Brain microvascular endothelial cell (primary cell): ENCODE data around the gene ABLIM1.

Source experiments
- DNase-seq: peaks from one replicate; pipeline ENCODE4 v3.0.0-alpha.2; 2020
- H3K27ac ChIP-seq: fragments of 250-450 bp; sonication (Bioruptor Pico); 2 replicates; pipeline ENCODE4 v1.5.1; 2020; ENCODE audit warnings: mild to moderate bottlenecking, moderate library complexity
- H3K27me3 ChIP-seq: fragments of 250-450 bp; sonication (Bioruptor Pico); replicated peaks from 2 replicates; pipeline ENCODE4 v1.5.1; 2020; ENCODE audit warnings: mild to moderate bottlenecking
- H3K36me3 ChIP-seq: fragments of 250-450 bp; sonication (Bioruptor Pico); replicated peaks from 2 replicates; pipeline ENCODE4 v1.5.1; 2020; ENCODE audit warnings: mild to moderate bottlenecking
- H3K4me3 ChIP-seq: 2 replicates; pipeline ENCODE4 v1.5.1; 2011; ENCODE audit warnings: low read depth, mild to moderate bottlenecking, control low read depth, low read length, moderate library complexity
- in situ Hi-C: cut with HindIII; loops from 2 replicates; pipeline ENCODE4 v1.10.0; 2017; ENCODE audit warnings: low sequenced_read_pairs, low pct_ligation_motif_present
- TF ChIP-seq, protein P1 (sequence below): IDR thresholded peaks from 2 replicates; pipeline ENCODE4 v1.5.1; 2011; ENCODE audit warnings: low read depth, mild to moderate bottlenecking, moderate library complexity, low read length, control low read depth, inconsistent platforms; ENCODE audit errors: missing control alignments

ABLIM1 gene

DNA sequence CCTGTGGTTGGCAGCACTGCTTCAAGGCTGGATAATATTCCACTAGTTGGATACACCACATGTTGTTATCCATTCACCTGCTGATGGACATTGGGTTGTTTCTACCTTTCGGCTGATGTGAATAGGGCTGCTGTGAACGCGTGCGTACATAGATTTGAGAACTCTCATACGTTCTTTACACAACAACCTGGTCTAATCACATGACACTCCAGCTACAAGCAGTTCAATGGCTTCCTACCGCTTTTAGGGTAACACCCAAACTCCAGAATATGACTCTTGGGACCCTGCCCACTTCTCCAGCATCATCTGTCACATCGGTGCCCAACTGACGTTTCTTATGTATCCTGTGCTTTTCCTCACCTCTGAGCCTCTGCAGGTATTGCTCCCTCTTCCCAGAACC, 114.6 kb downstream of the ABLIM1 start:
- TF ChIP-seq, protein P1, sequence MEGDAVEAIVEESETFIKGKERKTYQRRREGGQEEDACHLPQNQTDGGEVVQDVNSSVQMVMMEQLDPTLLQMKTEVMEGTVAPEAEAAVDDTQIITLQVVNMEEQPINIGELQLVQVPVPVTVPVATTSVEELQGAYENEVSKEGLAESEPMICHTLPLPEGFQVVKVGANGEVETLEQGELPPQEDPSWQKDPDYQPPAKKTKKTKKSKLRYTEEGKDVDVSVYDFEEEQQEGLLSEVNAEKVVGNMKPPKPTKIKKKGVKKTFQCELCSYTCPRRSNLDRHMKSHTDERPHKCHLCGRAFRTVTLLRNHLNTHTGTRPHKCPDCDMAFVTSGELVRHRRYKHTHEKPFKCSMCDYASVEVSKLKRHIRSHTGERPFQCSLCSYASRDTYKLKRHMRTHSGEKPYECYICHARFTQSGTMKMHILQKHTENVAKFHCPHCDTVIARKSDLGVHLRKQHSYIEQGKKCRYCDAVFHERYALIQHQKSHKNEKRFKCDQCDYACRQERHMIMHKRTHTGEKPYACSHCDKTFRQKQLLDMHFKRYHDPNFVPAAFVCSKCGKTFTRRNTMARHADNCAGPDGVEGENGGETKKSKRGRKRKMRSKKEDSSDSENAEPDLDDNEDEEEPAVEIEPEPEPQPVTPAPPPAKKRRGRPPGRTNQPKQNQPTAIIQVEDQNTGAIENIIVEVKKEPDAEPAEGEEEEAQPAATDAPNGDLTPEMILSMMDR, result no peak
- H3K36me3 ChIP-seq, result no peaks in the 10 kb centered on the region
- no peak for DNase-seq
- H3K27ac ChIP-seq, result no peak overlapping the region
- in situ Hi-C loops, result no loop called here
- H3K27me3 ChIP-seq, result no peaks in the 10 kb centered on the region
- no peak overlapping the region for H3K4me3 ChIP-seq

DNA sequence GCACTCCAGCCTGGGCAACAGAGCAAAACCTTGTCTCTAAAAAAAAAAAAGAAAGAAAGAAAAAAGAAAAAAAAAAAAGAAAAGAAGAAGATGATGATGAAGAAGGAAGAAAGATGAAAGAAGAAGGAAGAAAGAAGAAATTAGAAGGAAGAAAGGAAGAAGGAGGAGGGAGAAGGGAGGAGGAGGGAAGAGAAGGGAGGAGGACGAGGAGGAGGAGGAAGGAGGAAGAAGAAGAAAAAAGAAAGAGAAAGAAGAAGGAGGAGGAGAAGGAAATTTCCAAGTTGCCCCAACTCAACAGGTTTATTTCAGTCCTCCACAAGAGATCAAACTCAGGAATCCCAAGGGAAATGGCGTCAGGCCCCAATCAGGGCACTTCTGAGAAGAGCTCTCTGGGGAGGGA, 115.7 kb downstream of the ABLIM1 start:
- in situ Hi-C loops, result no loop called here
- H3K27me3 ChIP-seq, result no peaks in the 10 kb centered on the region
- no peak overlapping the region for H3K4me3 ChIP-seq
- no peaks in the 10 kb centered on the region for H3K36me3 ChIP-seq
- DNase-seq, result no peak
- TF ChIP-seq, protein P1, result no peak
- no peak overlapping the region for H3K27ac ChIP-seq

DNA sequence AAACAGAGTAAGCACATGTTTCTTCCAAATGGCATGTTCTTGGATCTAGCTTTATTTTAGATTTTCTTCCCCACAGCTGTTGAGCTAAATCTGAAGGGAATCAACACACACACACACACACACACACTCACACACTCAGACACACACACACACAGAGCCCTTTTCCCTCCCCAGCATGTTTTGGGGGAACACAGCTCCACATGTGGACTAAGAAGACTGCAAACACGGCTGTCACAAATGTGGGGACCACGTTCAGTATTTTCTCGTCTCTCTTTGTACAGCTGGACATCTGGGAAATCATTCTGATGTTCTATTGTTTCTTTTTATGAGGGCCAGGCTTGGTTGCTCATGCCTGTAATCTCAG, 116.3 kb downstream of the ABLIM1 start:
- TF ChIP-seq, protein P1, result no peak
- H3K27ac ChIP-seq, result peak overlapping the region; percentile 15
- no peak overlapping the region for H3K4me3 ChIP-seq
- DNase-seq, result no peak
- in situ Hi-C loops, result no loop called here
- no peaks in the 10 kb centered on the region for H3K27me3 ChIP-seq
- no peaks in the 10 kb centered on the region for H3K36me3 ChIP-seq

DNA sequence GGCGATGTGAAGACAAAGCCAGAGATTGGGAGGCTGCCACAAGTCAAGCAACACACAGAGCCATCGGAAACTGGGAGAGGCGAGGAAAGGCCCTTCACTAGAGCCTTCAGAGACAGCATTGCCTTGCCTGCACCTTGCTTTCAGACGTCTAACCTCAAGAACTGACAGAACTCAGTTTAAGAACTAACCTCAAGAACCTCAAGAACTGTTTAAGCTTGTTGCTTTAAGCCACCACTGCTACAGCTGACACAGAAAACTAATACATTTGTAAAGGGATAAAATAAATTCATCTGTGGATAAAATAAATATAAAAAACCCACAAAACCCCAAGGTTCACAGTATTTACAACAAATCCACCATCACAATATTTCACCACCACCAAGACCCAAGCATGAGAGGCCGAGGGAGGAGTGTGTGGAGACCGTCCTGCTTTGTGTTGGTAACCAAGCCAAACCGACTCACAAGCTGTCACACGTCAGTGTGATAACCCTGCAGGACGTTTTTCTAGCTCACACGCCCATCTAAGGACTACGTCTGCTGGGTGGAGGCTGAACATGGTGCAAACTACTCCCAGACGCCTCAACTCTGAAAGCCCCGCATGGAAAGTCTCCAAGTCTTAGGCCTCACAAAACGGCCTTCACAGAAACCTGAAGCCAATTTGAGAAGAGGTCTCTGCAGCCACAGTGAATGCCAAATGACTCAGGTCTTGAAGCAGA, 116.8 kb downstream of the ABLIM1 start:
- H3K27me3 ChIP-seq, result no peaks in the 10 kb centered on the region
- in situ Hi-C loops, result no loop called here
- no peaks in the 10 kb centered on the region for H3K36me3 ChIP-seq
- H3K4me3 ChIP-seq, result no peak overlapping the region
- TF ChIP-seq, protein P1, result no peak
- peak overlapping the region; percentile 15 for H3K27ac ChIP-seq
- peak; percentile 84 for DNase-seq

DNA sequence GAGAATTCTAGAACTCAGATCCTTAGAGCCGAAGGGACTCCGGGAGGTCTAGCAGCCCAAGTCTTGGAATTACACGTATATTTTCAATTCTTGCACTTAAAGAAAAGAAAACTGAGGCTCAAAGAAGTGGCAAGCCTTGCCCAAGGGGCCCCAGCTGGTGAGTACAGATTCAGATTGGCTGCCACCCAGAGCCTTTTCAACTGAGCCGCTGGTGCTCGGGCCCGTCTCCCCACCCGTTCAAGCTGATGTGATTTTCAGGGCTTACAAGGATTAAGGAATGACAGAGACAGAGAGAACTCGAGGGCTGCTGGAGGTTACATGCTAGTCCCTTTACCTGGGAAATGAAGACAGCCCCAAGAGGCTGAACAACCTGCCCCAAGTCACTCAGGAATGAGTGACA, 117.8 kb downstream of the ABLIM1 start:
- DNase-seq, result no peak
- H3K27ac ChIP-seq, result no peak overlapping the region
- in situ Hi-C loops, result no loop called here
- no peak overlapping the region for H3K4me3 ChIP-seq
- no peaks in the 10 kb centered on the region for H3K36me3 ChIP-seq
- no peaks in the 10 kb centered on the region for H3K27me3 ChIP-seq
- TF ChIP-seq, protein P1, result no peak

DNA sequence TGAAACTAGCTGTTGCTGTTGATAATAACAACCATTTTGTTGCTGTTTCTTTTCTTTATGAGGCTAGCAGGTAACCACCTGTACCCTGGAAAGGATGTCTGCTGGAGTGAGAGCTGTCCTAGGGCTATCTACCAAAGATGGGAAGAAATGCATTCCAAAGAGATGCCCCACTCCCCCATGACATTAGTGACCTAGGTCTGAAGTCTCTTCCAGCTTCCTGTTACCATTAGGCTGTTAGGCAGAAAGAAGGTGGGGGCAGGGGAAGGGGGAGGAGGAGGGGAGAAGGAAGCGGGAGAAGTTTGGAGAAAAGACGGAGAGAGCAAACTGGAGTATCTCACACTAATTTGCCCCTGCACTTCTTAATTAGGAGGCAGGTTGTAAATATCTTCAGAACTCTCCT, 118.5 kb downstream of the ABLIM1 start:
- H3K27me3 ChIP-seq, result no peaks in the 10 kb centered on the region
- TF ChIP-seq, protein P1, result no peak
- no peak overlapping the region for H3K27ac ChIP-seq
- no peak overlapping the region for H3K4me3 ChIP-seq
- no peak for DNase-seq
- H3K36me3 ChIP-seq, result no peaks in the 10 kb centered on the region
- in situ Hi-C loops, result no loop called here
